Thymus (tissue), 11 donors: Measurements from ENCODE around the gene NTM. TPM values are rescaled to one million over a fixed set of nuclear protein-coding genes. Genes with fewer than 3 reads are reported as not detected.

ENCODE experiments used
- DNase-seq, 9 donors: peaks; one replicate each; pipeline ENCODE4 v3.0.0-alpha.2; 2013; ENCODE audit warnings: low spot score in 9 of 9, low read depth in 6 of 9, missing footprints in 1 of 9
- H3K27ac ChIP-seq, 2 donors: one replicate each; pipeline ENCODE4 v1.5.1; 2013; ENCODE audit warnings: control low read depth in 1 of 2, low read depth in 1 of 2, low read length in 1 of 2, mild to moderate bottlenecking in 1 of 2, moderate library complexity in 1 of 2
- H3K27me3 ChIP-seq, 2 donors: one replicate each; pipeline ENCODE4 v1.5.1; 2013; ENCODE audit warnings: low read length in 1 of 2; ENCODE audit not compliant: control insufficient read depth in 2 of 2, insufficient read depth in 1 of 2
- H3K36me3 ChIP-seq, 2 donors: one replicate each; pipeline ENCODE4 v1.5.1; 2013; ENCODE audit warnings: low read length in 1 of 2, mild to moderate bottlenecking in 1 of 2, moderate library complexity in 1 of 2; ENCODE audit not compliant: control insufficient read depth in 2 of 2, insufficient read depth in 2 of 2
- H3K4me1 ChIP-seq, 2 donors: one replicate each; pipeline ENCODE4 v1.5.1; 2013; ENCODE audit warnings: low read length in 2 of 2; ENCODE audit not compliant: control insufficient read depth in 2 of 2, insufficient read depth in 2 of 2
- H3K4me3 ChIP-seq, 2 donors: one replicate each; pipeline ENCODE4 v1.5.1; 2013; ENCODE audit warnings: low read length in 2 of 2, control low read depth in 1 of 2, mild to moderate bottlenecking in 1 of 2
- H3K9me3 ChIP-seq, 2 donors: one replicate each; pipeline ENCODE4 v1.5.1; 2013; ENCODE audit warnings: low read length in 1 of 2, mild to moderate bottlenecking in 1 of 2; ENCODE audit not compliant: control insufficient read depth in 2 of 2, insufficient read depth in 1 of 2
- WGBS: extraction: QIAGEN DNeasy Blood & Tissue Kit; methylation state at CpG from one replicate; pipeline ENCODE4 v1.1.7; 2013; 5-methylcytosine and 5-hydroxymethylcytosine counted together
- polyA plus RNA-seq: library from polyadenylated mRNA; stranded (reverse); fragments of 200-250 nt; gene quantifications from one replicate; pipeline ENCODE4 v1.2.3, GENCODE V29; 2013
- total RNA-seq: library from RNA; stranded (reverse); fragments of 120-200 nt; gene quantifications from one replicate; pipeline ENCODE4 v1.2.4, GENCODE V29; 2013
- donor health status: healthy.

NTM gene
- total and polyA plus RNA-seq, 2 donors, result 0.18 to 0.47 TPM

GRCh38 chr11:132234878-132235277 lies 864.5 kb downstream of the NTM start:
- no peaks in the 10 kb centered on the region for H3K4me1 ChIP-seq
- DNase-seq, result no peak
- H3K9me3 ChIP-seq, result no peaks in the 10 kb centered on the region
- H3K27me3 ChIP-seq, result no peaks in the 10 kb centered on the region
- no peak overlapping the region for H3K4me3 ChIP-seq
- WGBS, result 91% methylated on average over 4 of the region's 4 CpGs
- no peaks in the 10 kb centered on the region for H3K36me3 ChIP-seq
- no peak overlapping the region for H3K27ac ChIP-seq

GRCh38 chr11:132237781-132238180 lies 867.4 kb downstream of the NTM start:
- H3K9me3 ChIP-seq, result no peaks in the 10 kb centered on the region
- H3K36me3 ChIP-seq, result no peaks in the 10 kb centered on the region
- no peaks in the 10 kb centered on the region for H3K27me3 ChIP-seq
- 94% methylated on average over 9 of the region's 9 CpGs for WGBS
- H3K4me3 ChIP-seq, result no peak overlapping the region
- H3K4me1 ChIP-seq, result no peaks in the 10 kb centered on the region
- H3K27ac ChIP-seq, result no peak overlapping the region
- DNase-seq, result no peak

- H3K27me3 ChIP-seq, result no peaks in the 10 kb centered on the region
- H3K4me1 ChIP-seq, result no peaks in the 10 kb centered on the region
- DNase-seq, result no peak
- H3K9me3 ChIP-seq, result no peaks in the 10 kb centered on the region
- H3K4me3 ChIP-seq, result no peak overlapping the region
- H3K27ac ChIP-seq, result no peak overlapping the region
- 82% methylated on average over 7 of the region's 7 CpGs for WGBS
- no peaks in the 10 kb centered on the region for H3K36me3 ChIP-seq
Observed at GRCh38 chr11:132238331-132238866, 868.0 kb downstream of the NTM start.

- no peaks in the 10 kb centered on the region for H3K9me3 ChIP-seq
- H3K36me3 ChIP-seq, result no peaks in the 10 kb centered on the region
- H3K27ac ChIP-seq, result no peak overlapping the region
- H3K4me1 ChIP-seq, result no peaks in the 10 kb centered on the region
- 89% methylated on average over 5 of the region's 5 CpGs for WGBS
- no peak for DNase-seq
- H3K4me3 ChIP-seq, result no peak overlapping the region
- no peaks in the 10 kb centered on the region for H3K27me3 ChIP-seq
Observed at GRCh38 chr11:132240374-132240773, 870.0 kb downstream of the NTM start.

GRCh38 chr11:132242632-132243031 lies 872.2 kb downstream of the NTM start:
- H3K9me3 ChIP-seq, result no peaks in the 10 kb centered on the region
- 86% methylated on average over 5 of the region's 5 CpGs for WGBS
- no peak for DNase-seq
- no peaks in the 10 kb centered on the region for H3K36me3 ChIP-seq
- no peaks in the 10 kb centered on the region for H3K4me1 ChIP-seq
- no peak overlapping the region for H3K27ac ChIP-seq
- H3K27me3 ChIP-seq, result no peaks in the 10 kb centered on the region
- no peak overlapping the region for H3K4me3 ChIP-seq

- DNase-seq, result no peak
Observed at GRCh38 chr11:132244846-132245245, 874.4 kb downstream of the NTM start.

GRCh38 chr11:132245403-132246385 lies 875.3 kb downstream of the NTM start:
- H3K4me3 ChIP-seq, result no peak overlapping the region
- H3K4me1 ChIP-seq, result no peaks in the 10 kb centered on the region
- H3K9me3 ChIP-seq, result no peaks in the 10 kb centered on the region
- H3K36me3 ChIP-seq, result no peaks in the 10 kb centered on the region
- DNase-seq, result no peak
- 89% methylated on average over 33 of the region's 33 CpGs for WGBS
- H3K27ac ChIP-seq, result no peak overlapping the region
- H3K27me3 ChIP-seq, result no peaks in the 10 kb centered on the region

More at GRCh38 chr11:132244846-132245245, 874.4 kb downstream of the NTM start:
- no peak overlapping the region for H3K4me3 ChIP-seq
- no peaks in the 10 kb centered on the region for H3K27me3 ChIP-seq
- no peaks in the 10 kb centered on the region for H3K36me3 ChIP-seq
- H3K4me1 ChIP-seq, result no peaks in the 10 kb centered on the region
- WGBS, result 92% methylated on average over 13 of the region's 13 CpGs
- H3K27ac ChIP-seq, result no peak overlapping the region
- no peaks in the 10 kb centered on the region for H3K9me3 ChIP-seq

GRCh38 chr11:132248580-132248979 lies 878.2 kb downstream of the NTM start:
- Histone ChIP-seq H3K4me1 (no peaks in the 10 kb centered on the region), H3K36me3 (no peaks in the 10 kb centered on the region), H3K9me3 (no peaks in the 10 kb centered on the region), H3K27ac (no peak overlapping the region), H3K27me3 (no peaks in the 10 kb centered on the region), H3K4me3 (no peak overlapping the region)
- no peak for DNase-seq
- WGBS, result 84% methylated on average over 6 of the region's 6 CpGs

GRCh38 chr11:132249256-132249655 lies 878.8 kb downstream of the NTM start:
- Histone ChIP-seq H3K9me3 (no peaks in the 10 kb centered on the region), H3K36me3 (no peaks in the 10 kb centered on the region), H3K27ac (no peak overlapping the region), H3K4me3 (no peak overlapping the region), H3K27me3 (no peaks in the 10 kb centered on the region), H3K4me1 (no peaks in the 10 kb centered on the region)
- DNase-seq, result no peak
- 73% methylated on average over 5 of the region's 5 CpGs for WGBS
